HG03469 (cell line): ENCODE measurements around the gene SVBP.

Source experiments
- ATAC-seq: cut with Tn5 transposase; IDR thresholded peaks from one replicate; pipeline ENCODE4 v1.9.1; 2021; ENCODE audit warnings: mild to moderate bottlenecking, moderate library complexity, moderate number of reproducible peaks; ENCODE audit not compliant: unreplicated experiment

SVBP gene

DNA sequence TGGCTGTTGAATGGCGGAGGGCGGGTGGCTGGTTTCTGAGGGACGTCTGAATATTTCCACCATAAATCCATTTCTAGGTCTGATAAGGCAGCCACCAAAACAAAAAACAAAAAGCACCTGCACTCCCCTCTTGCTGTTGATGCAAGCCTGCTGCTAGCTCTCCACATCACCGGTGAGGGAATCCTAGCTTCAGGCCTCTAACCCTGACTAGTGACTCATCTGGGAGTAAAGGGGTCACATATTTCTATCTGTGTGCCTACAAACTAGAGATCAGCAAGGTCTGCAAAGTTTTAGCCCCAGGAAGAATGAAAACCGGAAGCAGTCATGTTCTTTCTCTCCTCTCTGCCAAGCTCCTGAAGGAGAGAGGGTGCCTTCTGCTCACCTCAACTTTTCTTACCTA is 10.6 kb downstream of the SVBP start:
- no peak for ATAC-seq

DNA sequence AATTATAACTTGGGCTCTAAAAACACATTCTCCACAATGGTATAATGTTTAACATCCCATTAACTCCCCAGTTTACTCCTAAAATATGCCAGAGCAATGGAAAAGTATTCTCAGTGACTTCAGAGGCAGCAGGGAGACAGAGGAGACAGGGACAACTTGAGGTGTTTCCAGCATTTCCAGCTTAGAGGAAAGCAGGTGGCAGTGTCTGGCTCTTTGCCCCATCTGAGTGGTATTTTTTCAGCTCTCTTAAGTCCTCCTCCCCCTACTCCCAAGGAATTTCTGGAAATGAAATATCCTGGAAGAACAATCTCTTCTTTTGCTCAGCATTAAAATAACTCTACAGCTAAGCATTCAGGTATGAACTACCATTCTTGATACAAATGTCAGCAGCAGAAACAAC is 11.0 kb downstream of the SVBP start:
- no peak for ATAC-seq

DNA sequence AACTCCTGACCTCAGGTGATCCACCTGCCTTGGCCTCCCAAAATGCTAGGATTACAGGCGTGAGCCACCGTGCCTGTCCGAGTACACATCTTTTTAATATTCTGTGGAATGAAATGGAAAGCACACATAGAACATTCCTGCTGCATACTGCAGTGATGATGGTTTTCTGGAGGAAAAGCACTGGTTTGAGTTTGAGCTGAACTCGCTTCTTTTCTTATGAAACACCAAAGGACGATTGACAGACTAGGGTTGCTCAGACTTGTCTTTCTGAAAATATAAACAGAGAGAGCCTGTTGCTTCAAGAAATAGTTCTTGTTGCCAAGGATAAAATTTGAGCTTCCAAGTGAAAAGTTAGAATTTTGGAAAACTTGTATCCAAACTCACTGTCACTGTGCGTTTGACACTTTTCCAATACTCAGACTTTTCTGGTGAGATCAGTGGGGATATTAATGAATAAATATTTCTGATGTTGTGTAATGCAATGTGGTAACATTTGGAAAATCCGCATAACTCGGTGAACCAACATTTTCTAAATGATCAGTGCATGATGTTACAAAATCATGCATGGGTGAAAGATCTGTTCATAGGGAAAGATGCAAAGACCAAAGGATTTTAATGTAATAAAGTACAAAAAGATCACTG is 15.2 kb downstream of the SVBP start:
- no peak for ATAC-seq

DNA sequence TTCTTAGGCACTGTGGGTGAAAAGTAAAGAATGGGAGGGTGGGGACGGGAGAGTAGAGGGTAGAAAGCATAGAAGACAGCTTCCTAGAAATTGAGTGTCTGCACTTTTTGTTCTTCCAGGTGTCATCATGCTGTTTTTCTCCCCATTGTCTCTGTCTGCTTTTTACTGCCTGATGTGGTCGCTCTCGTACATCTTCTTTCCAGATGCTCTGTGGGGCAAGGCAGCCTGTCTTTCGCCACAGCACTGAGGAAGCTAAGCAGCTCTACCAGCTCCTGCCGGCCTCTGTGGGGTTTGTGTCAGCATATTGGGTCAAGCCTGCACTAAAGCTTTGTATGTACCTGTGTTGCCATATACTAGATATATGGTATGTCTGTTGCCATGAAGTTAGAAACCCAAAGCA is 19.2 kb downstream of the SVBP start:
- ATAC-seq = no peak

DNA sequence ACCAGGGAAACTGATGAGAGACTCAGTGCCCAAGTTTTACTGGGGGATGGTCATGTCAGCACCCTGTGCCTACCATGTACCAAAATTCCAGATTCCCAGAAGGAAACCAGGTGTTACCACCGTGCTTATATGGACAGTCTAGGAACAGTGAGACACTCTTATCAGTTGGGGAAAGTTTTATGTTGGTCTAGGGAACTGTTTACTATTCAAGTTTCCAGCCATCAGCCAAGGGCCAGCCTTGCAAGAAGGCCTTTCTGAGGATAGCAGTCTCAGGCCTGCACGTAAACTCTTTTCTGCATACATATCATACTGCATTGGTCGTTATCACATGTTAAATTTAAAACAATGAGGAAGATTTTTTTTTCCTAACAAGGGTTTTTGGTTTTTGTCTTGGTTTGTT is 19.8 kb downstream of the SVBP start:
- ATAC-seq = no peak

DNA sequence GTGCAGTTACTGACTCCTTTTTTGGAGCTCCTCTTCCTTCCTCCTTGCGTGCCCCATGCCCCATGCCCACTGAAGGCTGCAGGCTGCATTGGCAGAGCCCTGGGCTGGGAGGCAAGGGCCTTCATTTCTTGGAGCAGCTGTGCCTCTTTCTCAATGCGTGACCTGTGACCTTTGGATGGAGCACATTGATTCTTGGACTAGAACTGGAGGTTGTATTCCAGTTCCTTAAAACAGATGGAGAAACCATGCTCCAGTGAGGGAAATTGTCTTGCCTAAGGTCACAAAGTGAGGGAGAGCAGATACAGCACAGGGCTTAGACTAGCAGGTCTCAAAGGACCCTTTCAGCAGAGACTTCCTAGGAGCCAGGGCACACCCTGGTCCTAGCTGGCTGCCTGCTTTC is 23.4 kb downstream of the SVBP start:
- ATAC-seq = no peak

DNA sequence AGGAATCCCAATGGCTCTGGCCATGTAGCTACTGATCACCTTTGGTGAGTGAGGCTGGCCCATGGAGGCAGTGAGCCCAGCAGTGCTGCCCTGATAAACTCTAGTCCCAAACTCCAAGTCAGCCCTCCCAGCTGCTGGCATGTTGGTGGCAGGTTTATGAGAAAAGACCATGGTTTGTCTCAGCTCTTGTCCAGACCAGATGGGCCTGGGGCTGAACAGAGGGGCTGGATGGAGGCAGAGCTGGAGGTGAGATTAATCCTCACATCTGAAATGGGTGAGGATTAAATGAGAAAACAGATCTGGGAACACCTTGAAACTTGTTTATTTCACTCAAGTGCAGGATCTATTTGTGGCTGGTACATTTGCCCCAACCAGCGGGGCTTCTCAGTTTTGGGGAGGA is 29.2 kb downstream of the SVBP start:
- ATAC-seq = no peak

DNA sequence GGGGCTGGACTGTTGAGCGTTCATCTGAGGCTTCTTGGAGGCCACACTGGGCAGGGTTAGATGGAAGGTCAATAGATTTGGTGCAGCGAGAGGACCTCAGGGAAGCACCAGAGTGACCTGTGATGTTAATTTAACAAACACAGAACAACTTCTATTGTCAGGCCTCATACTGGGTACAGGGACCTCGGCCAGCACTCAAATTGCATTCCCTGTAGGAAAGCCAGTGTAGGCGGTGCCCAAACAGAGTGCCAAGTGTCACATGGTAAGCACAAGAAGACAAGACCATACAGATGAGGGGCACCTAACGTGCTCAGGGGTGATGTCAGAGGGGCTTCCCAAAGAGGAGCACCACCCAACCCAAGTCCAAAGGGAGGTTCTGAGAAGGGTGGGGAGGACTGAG is 31.1 kb downstream of the SVBP start:
- ATAC-seq = no peak

DNA sequence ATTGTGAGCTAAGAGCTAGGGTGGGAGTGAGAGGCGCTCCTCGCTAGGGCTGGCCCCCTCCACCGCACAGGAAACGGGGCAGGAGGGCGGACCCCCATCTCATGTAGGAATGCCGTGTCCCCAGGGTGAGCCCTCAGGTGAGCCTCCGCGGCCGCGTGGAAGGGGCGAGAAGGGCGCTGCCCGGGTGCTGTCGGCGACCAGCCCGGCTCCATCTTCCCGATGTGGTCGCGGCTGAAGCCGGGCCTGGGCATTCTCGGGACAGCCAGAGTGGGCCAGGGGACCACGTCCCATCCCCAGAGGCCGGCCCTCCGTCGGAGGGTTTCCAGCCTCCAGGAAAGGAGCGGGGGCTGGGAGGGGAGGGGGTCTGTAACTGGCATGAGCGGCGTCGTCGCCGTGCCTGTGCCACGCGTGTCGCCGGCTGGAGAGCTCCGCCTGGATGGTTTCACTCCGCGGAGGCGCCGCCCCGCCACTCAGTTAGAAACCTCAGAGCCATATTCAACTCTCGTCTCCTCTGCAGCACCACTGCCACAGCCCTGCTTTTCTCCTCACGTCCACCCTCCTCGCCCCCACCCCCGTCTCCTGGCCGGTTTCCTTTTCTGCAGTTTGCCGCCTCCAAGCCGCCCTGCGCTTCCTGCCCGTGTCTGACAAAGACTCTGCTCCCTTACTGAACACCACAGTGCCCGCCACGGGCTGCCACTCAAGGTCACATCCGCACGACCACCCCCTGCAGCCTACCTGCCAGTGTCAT is 32.1 kb downstream of the SVBP start, which contains the start of gene TMEM269:
Gene TMEM269, plus strand, starts transcription at position 46 of the 748 bp plus-strand sequence. CDS start 4,903 bp downstream, outside the sequence.
- no peak for ATAC-seq

DNA sequence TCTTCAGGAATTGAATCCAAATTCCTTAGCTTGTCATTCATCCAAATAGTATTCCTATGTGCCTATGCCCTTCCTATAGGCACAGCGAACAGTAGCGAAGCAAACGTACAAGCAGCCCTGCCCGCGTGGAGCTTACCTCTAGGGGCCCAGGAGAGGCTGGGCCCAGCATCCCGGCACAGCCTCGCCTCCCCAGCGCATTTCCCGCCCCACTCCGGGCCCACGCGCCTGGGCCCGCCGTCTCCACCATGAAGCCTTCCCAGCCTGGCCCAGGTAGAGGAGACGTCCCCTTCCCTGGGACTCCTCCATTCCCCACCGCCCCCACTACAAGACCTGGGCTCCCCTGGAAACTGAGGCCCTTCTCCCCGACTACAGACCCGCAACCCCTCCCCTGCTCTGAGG is 32.7 kb downstream of the SVBP start:
- no peak for ATAC-seq

DNA sequence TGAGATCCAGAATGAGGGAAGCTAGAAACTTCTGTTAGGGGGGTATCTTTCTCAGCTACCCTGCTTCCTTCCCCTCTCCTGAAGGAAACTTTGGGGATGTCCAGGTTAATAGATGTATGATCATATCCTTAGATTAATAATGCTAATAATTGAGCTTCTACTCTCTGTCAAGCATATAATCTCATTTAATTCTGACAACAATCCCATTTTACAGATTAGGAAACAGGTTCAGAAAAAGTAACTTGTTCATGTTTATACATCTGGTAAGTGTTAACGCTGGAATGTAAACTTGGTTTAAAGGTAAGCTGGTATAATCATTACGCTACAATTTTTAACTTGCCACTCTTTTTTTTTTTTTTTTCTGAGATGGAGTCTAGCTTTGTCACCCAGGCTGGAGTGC is 34.1 kb downstream of the SVBP start:
- ATAC-seq = no peak

DNA sequence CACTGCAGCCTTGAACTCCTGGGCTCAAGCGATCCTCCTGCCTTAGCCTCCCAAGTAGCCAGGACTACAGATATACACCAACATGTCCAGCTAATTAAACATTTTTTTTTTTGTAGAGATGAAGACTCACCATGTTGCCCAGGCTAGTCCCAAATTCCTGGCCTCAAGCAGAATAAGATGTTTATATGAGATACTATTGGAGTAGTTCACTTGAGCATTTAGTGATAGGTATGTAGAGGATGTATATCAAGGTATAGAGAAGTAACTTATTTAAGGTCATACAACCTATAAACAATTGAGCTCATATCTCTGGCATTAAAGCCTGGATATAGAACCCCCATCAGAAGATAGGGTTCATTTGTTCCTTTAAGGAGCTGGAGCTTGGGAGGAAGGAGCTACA is 37.0 kb downstream of the SVBP start:
- ATAC-seq = no peak

DNA sequence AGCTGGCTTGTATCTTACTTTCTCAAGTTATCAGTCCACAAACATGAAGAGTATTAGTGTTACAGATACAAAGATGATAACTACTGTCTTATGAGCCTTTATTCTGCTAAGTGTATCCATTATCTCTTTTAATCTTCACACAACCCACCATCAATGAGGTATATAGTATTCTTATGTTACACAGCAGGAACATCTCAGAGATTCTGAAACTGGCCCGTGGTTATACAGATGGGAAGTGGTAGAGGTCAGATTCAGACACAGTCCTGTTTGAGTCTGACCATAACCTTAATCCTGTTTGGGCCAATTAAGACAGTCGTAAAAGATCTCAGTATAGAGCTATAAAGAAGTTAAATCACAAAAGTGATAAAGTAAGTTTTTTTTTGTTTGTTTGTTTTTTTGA is 37.5 kb downstream of the SVBP start:
- no peak for ATAC-seq

DNA sequence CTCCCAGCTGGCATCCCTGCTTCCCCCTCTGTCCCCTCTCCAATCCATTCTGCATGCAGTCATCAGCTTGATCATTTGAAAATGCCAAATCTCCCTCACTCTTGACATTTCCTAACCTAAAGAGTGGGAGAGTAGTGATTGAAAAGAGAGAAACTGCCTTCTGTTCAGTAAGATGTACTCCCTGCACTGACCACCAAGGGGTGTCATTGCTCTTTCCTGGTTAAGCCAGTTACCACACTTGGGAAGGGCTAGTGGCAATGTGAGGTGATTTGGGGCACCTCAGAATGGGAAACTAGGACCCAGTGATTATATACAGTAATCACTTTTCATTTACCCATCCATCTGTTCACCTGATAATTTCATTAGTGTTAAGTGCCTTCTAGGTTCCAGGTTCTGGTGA is 39.3 kb downstream of the SVBP start:
- ATAC-seq = no peak

DNA sequence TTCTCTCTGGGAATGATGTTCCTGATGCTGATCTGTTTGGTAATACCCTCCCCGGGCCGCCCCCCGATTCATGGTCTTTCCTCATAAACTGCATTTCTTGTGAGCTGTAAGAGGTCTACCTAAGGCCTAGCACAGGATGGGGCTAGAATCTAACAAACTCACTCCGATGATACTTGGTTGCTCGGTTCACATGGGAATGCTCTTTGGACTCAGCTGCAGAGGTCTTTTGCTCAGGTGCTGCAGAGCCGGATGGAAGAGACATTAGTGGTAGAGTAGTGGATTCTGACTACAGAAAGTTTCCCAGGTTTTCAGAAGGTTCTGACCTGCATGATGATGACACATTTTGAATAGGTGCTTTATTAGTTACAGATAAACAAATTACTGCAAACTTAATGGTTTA is 40.7 kb downstream of the SVBP start:
- ATAC-seq = no peak

DNA sequence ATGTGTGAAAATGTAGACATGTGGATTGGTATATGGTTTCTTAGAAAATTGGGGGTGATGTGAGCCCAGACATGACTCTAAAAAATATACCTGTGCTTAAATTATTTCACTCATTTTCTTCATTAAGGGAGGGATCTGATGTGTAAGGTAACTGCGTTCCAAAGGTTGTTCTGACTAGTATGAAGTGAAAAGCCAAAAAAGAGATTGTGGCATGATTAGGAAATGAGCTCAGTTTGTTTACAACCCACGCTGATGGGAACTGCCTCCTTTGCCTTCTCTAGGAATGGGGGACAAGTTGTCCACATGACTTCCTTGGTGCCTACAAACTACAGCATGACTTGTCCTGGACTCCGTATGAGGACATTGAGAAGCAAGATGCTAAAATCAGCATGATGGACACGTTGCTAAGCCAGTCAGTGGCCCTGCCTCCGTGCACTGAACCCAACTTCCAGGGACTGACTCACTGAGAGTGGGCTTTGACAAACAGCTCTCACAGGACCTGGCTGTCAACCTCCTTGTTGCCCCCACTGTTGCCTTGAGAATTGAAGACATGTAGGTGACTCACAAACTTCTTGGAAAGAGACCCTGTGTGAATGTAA is 42.2 kb downstream of the SVBP start:
- no peak for ATAC-seq

DNA sequence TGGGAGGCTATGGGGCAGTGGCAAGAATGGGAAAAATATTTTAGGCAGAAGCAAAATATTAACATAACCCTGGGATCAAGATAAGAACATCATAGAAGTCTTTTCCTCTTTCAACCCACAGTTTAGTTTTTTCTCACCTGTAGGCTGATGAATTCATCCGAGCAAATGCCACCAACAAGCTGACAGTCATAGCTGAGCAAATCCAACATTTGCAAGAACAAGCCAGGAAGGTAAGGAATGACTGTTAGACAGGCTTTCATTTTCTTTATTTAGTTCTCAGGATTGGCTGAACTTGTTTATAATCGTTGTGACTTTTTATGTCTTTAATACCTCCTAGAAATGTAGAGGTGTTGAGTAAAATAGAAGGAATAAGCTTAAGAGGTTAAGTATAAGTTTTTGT is 43.8 kb downstream of the SVBP start:
- ATAC-seq = no peak

DNA sequence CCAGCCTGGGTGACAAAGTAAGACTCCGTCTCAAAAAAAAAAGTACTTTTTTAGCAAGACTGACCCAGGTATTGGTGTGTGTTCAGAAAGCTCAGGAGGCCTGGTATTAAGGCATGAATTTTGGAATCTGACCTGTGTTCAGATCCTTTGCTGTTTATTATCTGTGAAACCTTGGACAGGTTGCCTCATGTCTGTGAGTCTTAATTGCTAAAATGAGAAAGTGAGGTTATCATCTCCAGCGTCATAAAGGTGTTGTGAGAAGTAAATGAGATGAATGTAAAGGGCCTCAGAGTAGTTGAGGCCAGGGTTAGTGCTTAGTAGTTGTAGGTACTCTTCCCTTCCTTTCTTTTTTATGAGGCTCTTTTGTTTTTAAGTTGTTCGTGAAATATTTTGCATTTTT is 47.4 kb downstream of the SVBP start:
- ATAC-seq = no peak

DNA sequence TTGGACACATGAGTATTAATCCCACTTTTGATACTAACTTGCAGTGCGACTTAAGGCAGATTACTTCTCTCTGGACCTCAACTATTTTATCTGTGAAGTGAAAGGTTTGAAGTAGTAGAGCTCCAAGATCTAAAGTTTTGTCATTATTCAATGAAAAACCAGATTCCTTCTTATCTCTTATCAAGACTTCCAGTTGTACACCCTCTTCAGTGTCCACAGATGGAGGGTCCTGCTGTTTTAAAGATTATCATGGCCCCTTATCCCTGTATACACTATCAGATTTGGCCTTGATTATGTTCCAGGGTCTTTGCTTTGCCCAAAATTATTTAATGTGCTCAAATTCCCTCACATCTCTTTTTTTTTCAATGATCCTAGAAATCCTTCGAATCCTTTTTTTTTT is 49.0 kb downstream of the SVBP start:
- ATAC-seq = no peak

DNA sequence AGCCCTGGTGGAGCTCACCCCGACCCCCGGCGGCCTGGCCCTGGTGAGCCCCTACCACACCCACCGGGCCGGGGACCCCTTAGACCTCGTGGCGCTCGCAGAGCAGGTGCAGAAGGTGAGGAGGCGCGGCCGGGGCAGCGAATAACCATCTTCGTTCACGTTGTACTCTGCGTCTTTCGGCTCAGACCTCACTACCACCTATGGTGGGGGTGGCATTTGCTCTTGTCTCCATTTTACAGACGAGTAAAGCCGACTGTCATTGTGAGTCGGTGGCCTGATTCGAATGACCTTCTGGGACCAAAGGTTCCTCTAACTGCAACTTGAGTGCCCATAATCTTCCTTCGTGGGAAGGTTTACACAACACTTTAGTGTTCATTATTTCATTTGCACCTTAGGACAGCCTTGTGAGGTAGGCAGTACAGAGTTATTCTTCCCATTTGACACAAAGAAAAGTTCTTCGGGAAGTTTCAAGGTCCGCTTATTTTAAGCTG is 49.6 kb downstream of the SVBP start:
- ATAC-seq = peak; percentile 13

DNA sequence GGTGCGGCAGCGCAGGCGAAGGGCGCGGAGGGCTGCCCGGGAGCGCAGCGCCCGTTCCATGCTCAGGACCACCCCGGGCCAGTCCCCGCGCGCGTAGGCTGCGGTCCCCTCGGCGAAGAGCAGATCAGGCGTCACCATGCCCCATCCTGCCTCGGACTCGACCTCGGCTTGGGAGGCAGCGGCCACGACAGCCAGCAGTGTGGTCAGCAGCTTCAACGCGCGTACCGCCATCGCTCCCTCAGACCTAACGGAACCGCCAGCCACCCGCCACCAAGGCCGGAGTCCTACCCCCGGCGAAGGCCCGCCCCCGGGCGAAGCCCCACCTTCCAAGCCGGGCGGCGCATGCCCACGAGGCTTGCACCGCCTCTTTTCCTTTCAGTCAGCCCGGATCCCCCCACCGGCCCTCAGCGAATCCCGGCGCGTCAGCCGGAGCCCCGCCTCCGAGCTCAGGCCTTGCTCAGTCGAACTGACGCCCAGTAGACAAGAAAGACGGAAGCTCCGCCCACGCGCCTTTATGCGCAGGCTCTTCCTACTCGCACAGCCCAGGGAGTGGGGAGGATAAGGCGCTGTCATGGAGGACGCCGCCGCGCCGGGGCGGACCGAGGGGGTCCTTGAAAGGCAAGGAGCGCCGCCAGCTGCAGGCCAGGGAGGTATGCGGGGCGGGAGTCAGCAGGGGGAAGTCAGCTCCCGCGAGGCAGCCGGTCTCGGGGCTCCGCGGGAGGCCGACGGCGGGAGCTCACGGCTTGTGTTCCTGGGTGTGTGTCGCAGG is 50.3 kb downstream of the SVBP start, which contains the start of the genes C1orf50 and P3H1:
Gene C1orf50, plus strand, starts transcription at position 509 of the 769 bp plus-strand sequence. Its CDS starts 63 bp downstream, at position 572.
Gene P3H1, minus strand, starts transcription at position 288 of the 769 bp plus-strand sequence. Its CDS starts 57 bp downstream, at position 231.
- peak; percentile 81 for ATAC-seq
